ENCODE measurements around the gene BTBD10.

BTBD10 gene

DNA sequence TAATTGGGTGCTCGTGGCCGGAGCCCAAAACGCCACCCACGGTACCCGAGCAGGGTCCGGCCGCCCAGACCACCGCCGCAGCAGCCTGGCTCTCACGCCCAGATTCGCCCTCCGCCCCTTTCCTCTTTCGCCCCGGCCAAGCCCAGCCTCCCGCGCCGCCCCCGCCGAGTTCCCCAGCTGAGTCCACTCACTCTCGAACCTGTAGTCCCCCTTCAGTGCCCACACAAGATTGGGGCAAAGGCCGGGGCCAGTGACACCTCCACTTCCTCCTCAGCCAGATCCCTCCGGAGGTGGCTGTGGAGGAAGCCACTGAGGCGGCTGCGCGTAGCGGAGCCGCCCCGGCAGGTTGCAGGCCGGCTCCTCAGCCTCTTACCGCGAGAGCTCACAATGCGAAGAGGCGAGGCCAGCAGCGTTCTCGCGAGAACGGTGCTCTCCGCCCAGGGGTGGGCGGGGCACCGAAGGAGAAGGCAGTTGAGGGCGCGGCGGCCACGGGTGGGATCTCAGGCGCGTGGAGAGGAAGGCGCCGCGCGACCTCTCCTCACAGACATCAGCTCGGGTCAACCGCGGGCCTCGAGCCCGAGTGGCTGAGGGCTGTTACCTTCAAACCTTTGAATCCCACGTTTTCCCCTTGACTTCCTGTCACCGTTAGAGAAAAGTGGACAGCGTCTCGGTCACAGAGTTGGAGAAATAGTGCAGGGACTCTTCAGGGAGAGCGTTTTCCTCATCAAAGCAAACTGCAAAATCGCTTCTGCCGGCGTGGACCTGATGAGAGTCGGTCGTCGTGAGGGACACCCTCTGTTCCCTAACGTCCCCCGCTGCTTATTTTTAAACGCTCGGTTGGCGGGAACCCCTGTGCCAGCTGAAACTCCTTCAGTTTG, at the start of gene BTBD10:
Gene BTBD10 (minus strand): TSS at position 322 of the 878 bp plus-strand sequence. CDS start 18,098 bp downstream, outside the sequence.
- POLR2A ChIA-PET (ENCODE audit: low non-redundant PET): interaction anchor here (0.7 kb wide), 1 partner anchor 496 kb away, joined by 3 read pairs; no protein-coding TSS in a partner anchor
- peak; percentile 91 for DNase-seq (ENCODE audit: low spot score)
- TF ChIP-seq, protein P1, sequence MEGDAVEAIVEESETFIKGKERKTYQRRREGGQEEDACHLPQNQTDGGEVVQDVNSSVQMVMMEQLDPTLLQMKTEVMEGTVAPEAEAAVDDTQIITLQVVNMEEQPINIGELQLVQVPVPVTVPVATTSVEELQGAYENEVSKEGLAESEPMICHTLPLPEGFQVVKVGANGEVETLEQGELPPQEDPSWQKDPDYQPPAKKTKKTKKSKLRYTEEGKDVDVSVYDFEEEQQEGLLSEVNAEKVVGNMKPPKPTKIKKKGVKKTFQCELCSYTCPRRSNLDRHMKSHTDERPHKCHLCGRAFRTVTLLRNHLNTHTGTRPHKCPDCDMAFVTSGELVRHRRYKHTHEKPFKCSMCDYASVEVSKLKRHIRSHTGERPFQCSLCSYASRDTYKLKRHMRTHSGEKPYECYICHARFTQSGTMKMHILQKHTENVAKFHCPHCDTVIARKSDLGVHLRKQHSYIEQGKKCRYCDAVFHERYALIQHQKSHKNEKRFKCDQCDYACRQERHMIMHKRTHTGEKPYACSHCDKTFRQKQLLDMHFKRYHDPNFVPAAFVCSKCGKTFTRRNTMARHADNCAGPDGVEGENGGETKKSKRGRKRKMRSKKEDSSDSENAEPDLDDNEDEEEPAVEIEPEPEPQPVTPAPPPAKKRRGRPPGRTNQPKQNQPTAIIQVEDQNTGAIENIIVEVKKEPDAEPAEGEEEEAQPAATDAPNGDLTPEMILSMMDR (conservative IDR thresholded peaks at IDR 0.05; ENCODE audit: low read depth): no peak
- peak within 1 kb of the TSS; percentile 86 for H3K27ac ChIP-seq
- CTCF ChIA-PET: no interaction called here

DNA sequence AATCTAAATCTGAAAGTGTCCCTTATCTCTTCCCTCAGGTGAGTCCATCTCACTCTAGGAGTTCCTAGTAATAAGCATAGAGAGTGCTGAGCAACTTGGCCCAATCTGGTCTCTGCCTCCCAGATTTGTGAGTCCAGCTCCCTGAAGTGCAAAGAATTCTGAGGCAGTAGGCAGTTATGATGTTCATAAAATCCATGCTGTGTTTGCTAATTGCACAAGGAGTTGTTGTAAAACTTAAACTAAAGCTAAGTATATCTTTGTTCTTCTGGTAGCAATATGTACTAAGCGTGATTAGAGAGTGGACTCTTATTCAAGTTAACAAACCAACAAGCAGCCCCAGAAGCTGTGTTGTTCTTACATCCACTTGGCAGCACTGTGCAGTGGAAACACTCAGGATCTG, 40.4 kb upstream of the BTBD10 start:
- H3K27ac ChIP-seq: no peak overlapping the region

DNA sequence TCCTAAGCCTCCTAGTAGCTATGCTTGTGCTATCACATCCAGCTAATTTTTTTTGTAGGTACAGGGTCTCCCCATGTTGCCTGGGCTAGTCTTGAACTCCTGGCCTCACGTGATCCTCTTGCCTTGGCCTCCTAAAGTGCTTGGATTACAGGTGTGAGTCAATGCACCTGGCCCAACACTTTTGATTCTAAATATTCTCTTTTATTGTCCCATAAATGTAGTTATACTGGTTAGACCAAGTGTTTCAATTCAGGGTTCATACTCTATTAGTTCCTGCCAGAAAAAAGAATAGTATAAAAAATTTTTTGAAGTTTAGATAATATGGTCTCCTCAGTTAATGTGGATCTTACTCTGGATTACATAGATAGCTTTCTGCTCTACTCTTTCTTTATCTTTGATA, 39.5 kb upstream of the BTBD10 start:
- TF ChIP-seq, protein P1 (conservative IDR thresholded peaks at IDR 0.05; ENCODE audit: low read depth): no peak
- CTCF ChIA-PET: no interaction called here
- no peak for DNase-seq (ENCODE audit: low spot score)
- no peak overlapping the region for H3K27ac ChIP-seq
- POLR2A ChIA-PET (ENCODE audit: low non-redundant PET): no interaction called here

More for the DNA sequence above, 40.4 kb upstream of the BTBD10 start:
- POLR2A ChIA-PET (ENCODE audit: low non-redundant PET): no interaction called here
- DNase-seq (ENCODE audit: low spot score): no peak
- CTCF ChIA-PET: interaction anchor here (0.6 kb wide), 1 partner anchor 475 kb away, joined by 3 read pairs; no protein-coding TSS in a partner anchor
- TF ChIP-seq, protein P1 (conservative IDR thresholded peaks at IDR 0.05; ENCODE audit: low read depth): no peak

DNA sequence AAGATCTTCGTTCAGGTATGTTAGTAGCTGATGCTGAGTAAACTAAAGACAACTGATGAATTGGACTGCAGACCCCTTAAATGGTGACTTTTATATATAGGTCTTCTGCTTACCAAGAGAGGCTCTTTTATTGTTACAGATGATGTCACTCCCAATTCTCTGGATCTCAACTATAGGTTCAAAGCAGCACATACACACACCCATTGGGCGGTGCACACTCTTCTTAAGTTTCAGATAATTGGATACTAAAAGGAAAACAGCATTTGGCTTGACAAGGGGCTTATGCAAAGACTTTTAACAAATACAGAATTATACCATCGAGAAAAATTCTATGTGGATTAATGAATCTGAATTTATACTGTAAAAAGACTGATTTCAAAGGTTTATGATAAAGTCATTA, 32.9 kb upstream of the BTBD10 start, which contains the start of gene PTH:
Gene PTH (minus strand): TSS at position 69 of the 400 bp plus-strand sequence. CDS start 3,142 bp downstream, outside the sequence.
- TF ChIP-seq, protein P1 (conservative IDR thresholded peaks at IDR 0.05; ENCODE audit: low read depth): no peak
- H3K27ac ChIP-seq: no peak within 1 kb of the TSS
- POLR2A ChIA-PET (ENCODE audit: low non-redundant PET): no interaction called here
- CTCF ChIA-PET: no interaction called here
- DNase-seq (ENCODE audit: low spot score): no peak

DNA sequence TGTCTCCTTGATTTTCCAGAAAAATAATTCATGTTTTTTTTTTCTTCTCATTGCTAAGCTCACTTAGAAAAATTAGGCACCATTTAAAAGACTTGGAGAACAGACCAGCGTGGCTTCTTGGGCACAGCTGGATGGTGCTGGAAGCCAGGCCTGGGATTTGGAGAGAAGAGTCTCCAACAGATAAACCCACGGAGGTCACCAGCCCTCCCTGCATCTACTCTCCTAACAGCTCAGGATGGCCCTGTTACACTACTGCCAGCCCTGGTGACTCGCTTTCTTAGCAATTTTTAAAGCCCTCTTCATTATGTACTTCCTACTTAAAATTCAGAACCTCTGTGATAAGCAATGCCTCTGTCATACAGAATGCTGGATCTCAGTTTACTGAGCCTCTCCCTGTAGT, 31.0 kb upstream of the BTBD10 start:
- no peak overlapping the region for H3K27ac ChIP-seq
- TF ChIP-seq, protein P1 (conservative IDR thresholded peaks at IDR 0.05; ENCODE audit: low read depth): no peak
- POLR2A ChIA-PET (ENCODE audit: low non-redundant PET): no interaction called here

DNA sequence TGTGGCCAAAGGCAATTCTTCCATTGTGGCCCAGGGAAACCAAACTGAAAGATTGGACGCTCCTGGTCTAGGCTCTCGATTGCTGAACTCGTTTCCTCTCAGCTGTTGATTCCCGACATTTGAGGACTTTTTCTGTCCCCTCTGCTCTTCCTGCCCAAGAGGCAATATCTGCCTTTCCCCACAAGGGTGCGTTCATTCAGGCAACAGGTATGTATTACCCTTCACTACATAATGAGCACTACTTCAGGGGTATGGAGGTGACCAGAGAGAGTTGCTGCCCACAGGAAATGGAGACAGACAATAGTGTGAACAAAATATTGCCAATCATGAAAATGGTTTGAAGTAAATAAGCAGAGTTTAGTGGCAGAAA, 24.6 kb upstream of the BTBD10 start:
- H3K27ac ChIP-seq: no peak overlapping the region
- POLR2A ChIA-PET (ENCODE audit: low non-redundant PET): no interaction called here
- no peak for DNase-seq (ENCODE audit: low spot score)
- CTCF ChIA-PET: interaction anchor here (0.6 to 1.2 kb wide), 2 partner anchors 9 to 453 kb away, joined by 3 to 5 read pairs; no protein-coding TSS in a partner anchor
- TF ChIP-seq, protein P1 (conservative IDR thresholded peaks at IDR 0.05; ENCODE audit: low read depth): no peak

More for the DNA sequence above, 31.0 kb upstream of the BTBD10 start:
- CTCF ChIA-PET: no interaction called here
- DNase-seq (ENCODE audit: low spot score): no peak

Measured in RWPE1 (cell line).